ENCODE data around the gene ZNF383.
"Not testable (repeated sequence)": the region's sequence is repeated elsewhere in the genome, so short reads cannot be mapped to it uniquely, and the experiment has no call there.

GRCh38 chr19:37197115-37197514 lies 20.9 kb upstream of the ZNF383 start:
- TF ChIP-seq ZNF175 (CRISPR knock-in tag; IDR thresholded peaks at IDR 0.05; ENCODE audit: low read depth); CTCF (IDR thresholded peaks at IDR 0.05 in 2 of 3, conservative IDR thresholded peaks at IDR 0.05 in 1 of 3; ENCODE audit: insufficient read depth in 2 of 3, low read depth in 1 of 3, low read length in 3 of 3); KLF16 (IDR thresholded peaks at IDR 0.05); ZNF699 (CRISPR knock-in tag; IDR thresholded peaks at IDR 0.05; ENCODE audit: insufficient replicate concordance); RAD21 (CRISPR knock-in tag; conservative IDR thresholded peaks at IDR 0.05 in 1 of 2, IDR thresholded peaks at IDR 0.05 in 1 of 2); TCF7 (IDR thresholded peaks at IDR 0.05; ENCODE audit: borderline replicate concordance); NR3C1 (CRISPR knock-in tag; IDR thresholded peaks at IDR 0.05): not testable (repeated sequence)
